Upper lobe of left lung (tissue), 4 donors: ENCODE measurements around the gene RBM33.

Source experiments
- POLR2A ChIP-seq, 4 donors: fragments of 450-650 bp; IDR thresholded peaks; one replicate each; pipeline ENCODE4 v1.5.1; 2016 to 2017; ENCODE audit warnings: antibody characterized with exemption in 4 of 4, mild to moderate bottlenecking in 2 of 4
- POLR2AphosphoS5 ChIP-seq, 2 donors: sonication (generic); formaldehyde crosslinking; IDR thresholded peaks; one replicate each; pipeline ENCODE4 v1.5.1; 2017; ENCODE audit warnings: antibody characterized with exemption in 2 of 2
- TF ChIP-seq, protein P1 (sequence below), 6 experiments: fragments of 450-650 bp in 4 of 6; fragments of 200-600 bp in 2 of 6; sonication (generic) in 2 of 6; IDR thresholded peaks; one replicate each; pipeline ENCODE4 v1.5.1; 2016 to 2019; ENCODE audit warnings: antibody characterized with exemption in 6 of 6

- no peak for TF ChIP-seq POLR2A (IDR thresholded peaks at IDR 0.05)
- TF ChIP-seq, protein P1, sequence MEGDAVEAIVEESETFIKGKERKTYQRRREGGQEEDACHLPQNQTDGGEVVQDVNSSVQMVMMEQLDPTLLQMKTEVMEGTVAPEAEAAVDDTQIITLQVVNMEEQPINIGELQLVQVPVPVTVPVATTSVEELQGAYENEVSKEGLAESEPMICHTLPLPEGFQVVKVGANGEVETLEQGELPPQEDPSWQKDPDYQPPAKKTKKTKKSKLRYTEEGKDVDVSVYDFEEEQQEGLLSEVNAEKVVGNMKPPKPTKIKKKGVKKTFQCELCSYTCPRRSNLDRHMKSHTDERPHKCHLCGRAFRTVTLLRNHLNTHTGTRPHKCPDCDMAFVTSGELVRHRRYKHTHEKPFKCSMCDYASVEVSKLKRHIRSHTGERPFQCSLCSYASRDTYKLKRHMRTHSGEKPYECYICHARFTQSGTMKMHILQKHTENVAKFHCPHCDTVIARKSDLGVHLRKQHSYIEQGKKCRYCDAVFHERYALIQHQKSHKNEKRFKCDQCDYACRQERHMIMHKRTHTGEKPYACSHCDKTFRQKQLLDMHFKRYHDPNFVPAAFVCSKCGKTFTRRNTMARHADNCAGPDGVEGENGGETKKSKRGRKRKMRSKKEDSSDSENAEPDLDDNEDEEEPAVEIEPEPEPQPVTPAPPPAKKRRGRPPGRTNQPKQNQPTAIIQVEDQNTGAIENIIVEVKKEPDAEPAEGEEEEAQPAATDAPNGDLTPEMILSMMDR (IDR thresholded peaks at IDR 0.05) = no peak
- TF ChIP-seq POLR2AphosphoS5 (IDR thresholded peaks at IDR 0.05) = no peak
Observed at GRCh38 chr7:155637155-155637554, 7.3 kb upstream of the RBM33 start.
